Retina (tissue), 1 donor: ENCODE measurements around the gene CEP112.
"Not testable (repeated sequence)": the region's sequence is repeated elsewhere in the genome, so short reads cannot be mapped to it uniquely, and the experiment has no call there.

Source experiments
- DNase-seq: peaks from one replicate; pipeline ENCODE4 v3.0.0-alpha.2; 2016

Gene CEP112

GRCh38 chr17:66150708-66151107 lies 41.2 kb downstream of the CEP112 start:
- no peak for DNase-seq

DNA sequence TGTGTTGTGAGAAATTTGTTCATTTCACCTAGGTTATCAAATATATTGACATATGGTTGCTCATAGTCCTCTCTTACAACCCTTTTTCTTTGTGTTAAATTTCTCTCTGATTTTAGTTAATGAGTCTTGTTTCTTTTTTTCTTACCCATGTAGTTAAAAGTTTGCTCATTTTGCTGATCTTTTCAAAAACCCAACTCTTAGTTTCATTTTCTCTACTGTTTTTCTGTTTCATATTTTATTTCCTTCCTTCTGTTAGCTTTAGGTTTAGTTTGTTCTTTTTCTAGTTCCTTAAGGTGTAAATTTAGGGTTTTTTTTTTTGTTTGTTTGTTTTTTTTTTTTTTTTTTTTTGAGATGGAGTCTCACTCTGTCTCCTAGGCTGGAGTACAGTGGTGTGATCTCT lies 42.4 kb downstream of the CEP112 start:
- no peak for DNase-seq

GRCh38 chr17:66146394-66146793 lies 45.5 kb downstream of the CEP112 start:
- DNase-seq, result no peak

- DNase-seq, result no peak
These were observed 48.2 kb downstream of the CEP112 start for GRCh38 chr17:66143657-66144282.

DNA sequence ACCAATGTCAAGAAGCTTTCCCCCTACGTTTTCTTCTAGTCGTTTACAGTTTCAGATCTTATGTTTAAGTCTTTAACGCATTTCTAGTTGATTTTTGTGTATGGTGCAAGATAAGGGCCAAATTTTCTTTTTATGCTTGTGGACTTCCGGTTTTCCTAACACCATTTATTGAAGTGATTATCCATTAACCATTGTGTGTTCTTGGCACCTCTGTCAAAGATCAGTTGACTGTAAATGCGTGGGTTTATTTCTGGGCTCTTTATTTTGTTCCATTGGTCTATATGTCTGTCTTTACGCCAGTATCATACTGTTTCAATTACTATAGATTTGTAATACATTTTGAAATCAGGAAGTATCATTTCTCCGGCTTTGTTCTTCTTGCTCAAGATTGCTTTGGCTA lies 49.5 kb downstream of the CEP112 start:
- DNase-seq, result no peak

DNA sequence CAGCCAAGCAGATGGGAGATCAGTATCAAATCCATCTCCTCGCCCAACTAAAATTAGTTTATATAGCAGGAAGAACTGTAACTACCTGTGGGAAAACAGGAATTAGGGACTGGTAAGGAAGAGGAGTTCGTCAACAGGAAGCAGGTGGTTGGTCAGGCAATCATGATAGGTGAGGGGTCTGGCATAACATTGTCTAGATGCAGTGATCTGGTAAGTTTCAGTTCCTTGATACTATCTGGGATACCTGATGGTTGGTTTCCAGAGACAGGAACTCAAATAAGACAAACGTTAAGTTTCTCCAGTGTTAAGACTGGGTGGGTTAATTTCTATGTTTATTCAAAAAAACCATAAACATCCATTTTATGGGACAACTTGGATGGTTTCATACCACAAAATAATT lies 53.8 kb downstream of the CEP112 start:
- DNase-seq, result no peak

GRCh38 chr17:66135896-66136295 lies 56.0 kb downstream of the CEP112 start:
- no peak for DNase-seq

- no peak for DNase-seq
These were observed 56.7 kb downstream of the CEP112 start for GRCh38 chr17:66135219-66135618.

GRCh38 chr17:66129759-66130158 lies 62.2 kb downstream of the CEP112 start:
- no peak for DNase-seq

GRCh38 chr17:66126231-66126630 lies 65.7 kb downstream of the CEP112 start:
- no peak for DNase-seq

- no peak for DNase-seq
These were observed 68.8 kb downstream of the CEP112 start for GRCh38 chr17:66123163-66123562.

DNA sequence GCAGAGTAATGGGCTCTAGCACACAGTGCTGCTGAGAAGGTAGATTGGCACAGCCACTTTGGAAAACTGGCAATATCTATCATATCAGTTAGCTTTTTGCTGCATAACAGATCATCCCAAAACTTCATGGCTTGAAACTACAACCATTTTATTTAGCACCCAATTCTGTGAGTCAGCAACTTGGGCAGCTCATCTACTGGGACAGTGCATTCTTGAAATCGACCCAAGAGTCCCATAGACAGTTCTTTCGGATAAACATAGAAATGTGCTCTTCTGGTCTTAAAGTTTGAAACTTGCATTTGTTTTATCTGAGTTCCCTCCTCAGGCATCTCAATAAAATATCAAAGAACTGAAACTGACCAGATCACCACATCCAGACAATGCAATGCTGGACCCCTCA lies 76.7 kb downstream of the CEP112 start:
- DNase-seq, result no peak

DNA sequence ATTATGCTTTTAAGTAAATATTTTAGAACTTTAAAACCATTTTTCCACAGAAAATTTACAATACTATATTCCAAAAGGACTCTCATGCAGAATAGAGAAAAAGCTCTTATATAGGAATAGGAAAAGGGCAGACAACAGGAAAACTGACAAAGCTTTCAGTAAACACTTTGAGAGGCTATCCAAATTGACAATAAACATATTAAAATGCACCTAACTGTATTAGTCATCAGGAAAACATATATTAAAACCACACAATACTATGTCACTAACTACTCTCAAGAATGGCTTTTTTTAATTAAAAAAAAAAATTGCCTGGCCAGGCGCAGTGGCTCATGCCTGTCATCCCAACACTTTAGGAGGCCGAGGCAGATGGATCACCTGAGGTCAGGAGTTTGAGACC lies 77.3 kb downstream of the CEP112 start:
- DNase-seq, result no peak

DNA sequence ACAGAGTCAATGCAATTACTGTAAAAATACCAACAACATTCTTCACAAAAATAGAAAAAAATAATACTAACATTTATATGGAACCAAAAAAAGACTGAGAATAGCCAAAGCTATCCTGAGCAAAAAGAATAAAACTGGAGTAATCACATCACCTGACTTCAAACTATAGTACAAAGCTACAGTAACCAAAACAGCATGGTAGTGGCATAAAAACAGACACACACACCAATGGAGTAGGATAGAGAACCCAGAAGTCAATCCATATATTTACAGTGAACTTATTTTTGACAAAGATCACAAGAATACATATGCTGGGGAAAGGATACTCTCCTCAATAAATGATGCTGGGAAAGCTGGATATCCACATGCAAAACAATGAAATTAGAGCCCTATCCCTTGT lies 84.2 kb downstream of the CEP112 start:
- DNase-seq, result no peak

DNA sequence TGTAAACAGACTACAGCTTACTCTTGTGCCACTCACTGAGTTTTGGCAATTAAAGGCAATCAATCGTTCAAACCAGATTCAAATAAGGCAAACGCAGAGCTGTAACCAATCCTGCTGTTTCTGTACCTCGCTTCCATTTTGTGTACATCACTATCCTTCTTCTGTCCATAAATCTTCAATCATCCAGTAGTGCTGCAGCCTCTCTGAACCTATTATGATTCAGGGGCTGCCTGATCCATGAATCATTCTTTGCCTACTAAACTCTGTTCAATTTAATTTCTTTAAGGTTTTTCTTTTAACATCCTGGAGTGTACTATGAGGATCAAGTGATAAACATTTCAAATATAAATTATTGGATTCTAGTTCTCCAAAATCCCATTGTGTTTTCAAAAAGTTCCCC lies 93.9 kb downstream of the CEP112 start:
- DNase-seq, result no peak

DNA sequence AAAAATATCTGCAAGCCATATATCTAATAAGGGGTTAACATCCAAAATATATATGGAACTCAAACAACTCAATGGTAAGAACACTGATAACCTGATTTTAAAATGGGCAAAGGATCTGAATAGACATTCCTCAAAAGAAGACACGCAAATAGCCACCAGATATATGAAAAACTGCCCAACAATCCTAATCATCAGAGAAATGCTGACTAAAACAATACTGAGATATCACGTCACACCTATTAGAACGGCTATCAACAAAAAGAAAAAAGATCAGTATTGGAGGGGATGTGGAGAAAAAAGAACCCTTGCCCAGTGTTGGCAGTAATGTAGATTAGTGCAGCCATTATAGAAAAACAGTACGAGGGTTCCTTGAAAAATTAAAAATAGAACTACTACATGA lies 97.2 kb downstream of the CEP112 start:
- no peak for DNase-seq

DNA sequence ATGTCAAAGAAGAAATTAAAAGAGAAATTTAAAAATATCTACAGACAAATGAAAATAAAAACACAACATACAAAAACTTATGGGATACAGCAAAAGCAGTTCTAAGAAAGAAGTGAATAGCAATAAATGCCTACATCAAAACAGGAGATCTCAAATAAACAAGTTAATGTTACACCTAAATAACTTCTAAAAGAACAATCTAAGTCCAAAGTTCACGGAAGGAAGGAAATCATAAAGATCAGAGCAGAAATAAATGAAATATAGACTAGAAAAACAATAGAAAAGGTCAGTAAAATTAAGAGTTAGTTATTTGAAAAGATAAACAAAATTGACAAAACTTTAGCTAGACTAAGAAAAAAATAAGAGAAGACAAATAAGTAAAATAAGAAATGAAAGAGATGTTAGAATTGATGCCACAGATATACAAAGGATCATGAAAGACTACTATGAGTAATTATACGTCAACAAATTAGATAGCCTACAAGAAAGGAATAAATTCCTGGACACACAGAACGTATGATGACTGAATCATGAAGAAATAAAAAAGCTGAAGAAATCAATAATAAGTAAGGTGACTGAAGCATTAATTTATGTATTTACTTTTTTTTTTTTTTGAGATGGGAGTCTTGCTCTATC lies 100.4 kb downstream of the CEP112 start:
- DNase-seq, result no peak

GRCh38 chr17:66089764-66090163 lies 102.2 kb downstream of the CEP112 start:
- no peak for DNase-seq

DNA sequence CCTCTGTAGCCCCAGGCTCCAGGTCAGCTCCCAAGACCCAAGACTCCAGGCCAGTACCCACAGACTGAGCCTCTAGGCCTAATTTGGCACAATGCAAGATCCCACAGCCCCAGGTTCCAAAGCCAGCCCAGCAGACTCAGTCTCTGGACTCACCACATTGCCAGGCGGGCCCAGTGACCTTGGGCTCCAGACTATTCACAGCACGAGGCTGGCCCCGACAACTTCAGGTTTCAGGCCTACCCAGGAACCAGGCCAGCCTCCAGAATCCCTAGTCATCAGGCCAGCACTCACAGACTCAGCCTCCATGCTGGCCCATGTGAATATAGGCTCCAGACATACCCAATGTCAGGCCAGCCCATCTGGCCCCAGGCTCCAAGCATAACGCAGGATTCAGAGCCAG lies 103.8 kb downstream of the CEP112 start:
- DNase-seq, result no peak

GRCh38 chr17:66087073-66087472 lies 104.9 kb downstream of the CEP112 start:
- DNase-seq, result no peak

DNA sequence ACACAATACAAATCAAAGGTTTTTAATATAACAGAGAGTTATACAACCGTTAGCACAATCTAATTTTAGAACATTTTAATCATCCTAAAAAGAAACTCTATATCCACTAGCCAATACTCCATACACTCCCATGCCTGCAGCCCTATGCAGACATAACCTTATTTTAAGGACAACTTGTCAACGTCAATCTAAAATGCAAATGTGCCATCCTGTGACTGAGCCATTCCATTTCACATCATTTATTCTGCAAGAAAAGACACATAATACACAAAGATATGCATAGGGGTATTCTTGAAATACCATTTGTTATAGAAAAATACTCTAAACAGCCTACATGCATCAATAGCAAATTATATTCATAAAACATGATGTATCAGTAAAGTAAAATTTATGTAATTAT lies 106.7 kb downstream of the CEP112 start:
- DNase-seq, result no peak

DNA sequence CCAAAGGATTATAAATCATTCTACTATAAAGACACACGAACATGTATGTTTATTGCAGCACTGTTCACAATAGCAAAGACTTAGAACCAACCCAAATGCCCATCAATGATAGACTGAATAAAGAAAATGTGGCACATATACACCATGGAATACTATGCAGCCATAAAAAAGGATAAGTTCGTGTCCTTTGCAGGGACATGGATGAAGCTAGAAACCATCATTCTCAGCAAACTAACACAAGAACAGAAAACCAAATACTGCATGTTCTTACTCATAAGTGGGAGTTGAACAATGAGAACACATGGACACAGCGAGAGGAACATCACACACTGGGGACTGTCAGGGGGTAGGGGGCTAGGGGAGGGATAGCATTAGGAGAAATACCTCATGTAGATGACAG lies 111.3 kb downstream of the CEP112 start:
- not testable (repeated sequence) for DNase-seq

GRCh38 chr17:66076546-66077190 lies 115.3 kb downstream of the CEP112 start:
- DNase-seq, result no peak

GRCh38 chr17:66073384-66073783 lies 118.5 kb downstream of the CEP112 start:
- no peak for DNase-seq

DNA sequence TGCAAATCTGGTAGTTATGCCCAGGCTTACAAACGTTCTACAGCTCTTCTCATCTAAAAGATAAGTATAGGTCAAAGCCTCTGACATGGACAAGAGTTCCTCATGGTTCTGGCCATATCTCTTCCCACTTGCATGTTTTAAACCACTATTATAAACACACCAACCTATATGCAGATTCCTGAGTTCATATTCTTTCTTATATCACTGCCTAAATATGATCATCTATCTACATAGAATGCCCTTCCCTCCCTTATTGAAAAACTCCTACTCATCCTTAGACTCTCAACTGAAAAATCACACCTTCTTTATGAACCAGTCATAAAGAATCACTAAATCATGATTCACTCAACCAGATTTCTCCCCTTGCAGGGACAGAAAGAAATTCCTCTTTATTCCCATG lies 128.2 kb downstream of the CEP112 start:
- no peak for DNase-seq
